Endothelial cell of umbilical vein (primary cell): Measurements from ENCODE around the gene CNKSR3. TPM values are rescaled to one million over a fixed set of nuclear protein-coding genes. Genes with fewer than 3 reads are reported as not detected.

Source experiments
- BruUV-seq: library from RNA; stranded (reverse); fragments of 400-500 nt; replicated peaks from 2 replicates; lab custom pipeline; 2021; lab: Mats Ljungman, UMichigan
- CTCF ChIA-PET: fragments of 300-600, 350-600 bp; sonication (Branson Sonifier 250); formaldehyde crosslinking; loops from one replicate; lab custom pipeline; 2021; ENCODE audit warnings: antibody characterized with exemption, inconsistent platforms; lab: Charles Lee
- POLR2A ChIA-PET: fragments of 300-600, 350-600 bp; sonication (Branson Sonifier 250); formaldehyde crosslinking; loops from one replicate; lab custom pipeline; 2021; ENCODE audit warnings: antibody characterized with exemption, inconsistent platforms; lab: Charles Lee
- DNase-seq: peaks from one replicate; pipeline ENCODE4 v3.0.0-alpha.2; 2011; ENCODE audit warnings: low read depth, low spot score
- FAIRE-seq: peaks from 2 replicates; lab custom pipeline; 2011; peaks lifted over from hg19 to GRCh38; lab: Jason Lieb, UNC
- H2AFZ ChIP-seq: 2 replicates; pipeline ENCODE4 v1.6.0; 2012; ENCODE audit warnings: low read depth, low read length, control low read depth, inconsistent platforms
- H3K27ac ChIP-seq: 2 replicates; pipeline ENCODE4 v1.5.1; 2011; ENCODE audit warnings: low read depth, mild to moderate bottlenecking, control low read depth, low read length, moderate library complexity; ENCODE audit not compliant: insufficient read depth
- H3K27me3 ChIP-seq, 2 experiments: 2 replicates each; pipeline versions ENCODE4 v1.6.0 to v1.6.1; 2011; ENCODE audit warnings: low read length in 2 of 2, mixed read lengths in 1 of 2; ENCODE audit not compliant: control insufficient read depth in 2 of 2, insufficient read depth in 2 of 2
- H3K36me3 ChIP-seq, 2 experiments: 2 replicates in 1 of 2; 3 replicates in 1 of 2; pipeline ENCODE4 v1.5.1; 2011; ENCODE audit warnings: low read length in 2 of 2, mild to moderate bottlenecking in 1 of 2, moderate library complexity in 1 of 2; ENCODE audit not compliant: control insufficient read depth in 2 of 2, insufficient read depth in 2 of 2; ENCODE audit errors: extremely low read depth in 1 of 2
- H3K4me1 ChIP-seq: 3 replicates; pipeline ENCODE4 v1.5.1; 2011; ENCODE audit warnings: mild to moderate bottlenecking, low read length; ENCODE audit not compliant: control insufficient read depth, insufficient read depth; ENCODE audit errors: extremely low read depth
- H3K4me2 ChIP-seq: 2 replicates; pipeline ENCODE4 v1.6.1; 2011; ENCODE audit warnings: low read length, control low read depth, mixed read lengths; ENCODE audit not compliant: insufficient read depth
- H3K4me3 ChIP-seq, 3 experiments: fragments of 200-600 bp in 1 of 3; sonication (generic), shearing (Covaris generic) in 1 of 3; replicated peaks in 1 of 3; 2 replicates each; pipeline ENCODE4 v1.5.1; 2011 to 2016; ENCODE audit warnings: control low read depth in 3 of 3, low read length in 3 of 3, mild to moderate bottlenecking in 2 of 3, inconsistent platforms in 1 of 3, low read depth in 1 of 3, moderate library complexity in 1 of 3; ENCODE audit not compliant: insufficient read depth in 1 of 3
- H3K79me2 ChIP-seq: 2 replicates; pipeline ENCODE4 v1.6.0; 2012; ENCODE audit warnings: low read length, inconsistent platforms; ENCODE audit not compliant: control insufficient read depth, insufficient read depth
- H3K9ac ChIP-seq: replicated peaks from 2 replicates; pipeline ENCODE3; 2011; ENCODE audit warnings: low read length, control low read depth; ENCODE audit not compliant: insufficient read depth; ENCODE audit errors: extremely low read depth
- H3K9me1 ChIP-seq: replicated peaks from 3 replicates; pipeline ENCODE4 v1.6.0; 2011; ENCODE audit warnings: mild to moderate bottlenecking, low read length; ENCODE audit not compliant: control insufficient read depth, insufficient read depth; ENCODE audit errors: extremely low read depth
- H3K9me3 ChIP-seq: replicated peaks from 2 replicates; pipeline ENCODE4 v1.5.1; 2012; ENCODE audit warnings: low read length, inconsistent platforms; ENCODE audit not compliant: control insufficient read depth, insufficient read depth
- H4K20me1 ChIP-seq: replicated peaks from 2 replicates; pipeline ENCODE3; 2011; ENCODE audit warnings: mild to moderate bottlenecking, low read length; ENCODE audit not compliant: control insufficient read depth, insufficient read depth; ENCODE audit errors: extremely low read depth
- EZH2 ChIP-seq: IDR thresholded peaks from 2 replicates; pipeline ENCODE4 v1.6.1; 2012; ENCODE audit warnings: borderline replicate concordance, low read depth, mild to moderate bottlenecking, moderate library complexity, low read length, inconsistent platforms; ENCODE audit not compliant: severe bottlenecking
- GATA2 ChIP-seq: IDR thresholded peaks from 2 replicates; pipeline ENCODE4 v1.7.0; 2011; ENCODE audit warnings: low read depth, mild to moderate bottlenecking, moderate library complexity, mixed read lengths, low read length; ENCODE audit not compliant: insufficient read length, insufficient read depth
- JUN ChIP-seq: IDR thresholded peaks from 2 replicates; pipeline ENCODE4 v1.6.1; 2011; ENCODE audit warnings: borderline replicate concordance, low read depth; ENCODE audit not compliant: insufficient read length, insufficient read depth
- MAX ChIP-seq: IDR thresholded peaks from 2 replicates; pipeline ENCODE4 v1.6.1; 2011; ENCODE audit not compliant: insufficient read depth, insufficient read length
- dilution Hi-C: fragments of 300-500 bp; cut with MboI; formaldehyde crosslinking; loops from one replicate; pipeline ENCODE4 v1.15.0; 2019; ENCODE audit warnings: low sequenced_read_pairs; ENCODE audit not compliant: extremely low pct_ligation_motif_present
- intact Hi-C: fragments of 100-400 bp; cut with micrococcal nuclease; formaldehyde crosslinking; loops from one replicate; pipeline ENCODE4 v1.10.0; 2022
- polyA plus RNA-seq, 4 experiments: library from polyadenylated mRNA; depleted of rRNA in 3 of 4; stranded (reverse) in 3 of 4; unstranded in 1 of 4; fragments of >200 nt; gene quantifications; 2 replicates each; pipeline versions ENCODE4 v1.2.1 to v1.2.3, GENCODE V29; 2011 to 2012; ENCODE audit warnings: missing spikeins in 1 of 4
- total RNA-seq: library from RNA; stranded (reverse); gene quantifications from 2 replicates; pipeline ENCODE4 v1.2.3, GENCODE V29; 2021

Gene CNKSR3
- total and polyA plus RNA-seq, 2 donors (not counting 3 experiments of a cell fraction or from before 2014, with no cell fraction given) = 2.3 to 15.6 TPM

DNA sequence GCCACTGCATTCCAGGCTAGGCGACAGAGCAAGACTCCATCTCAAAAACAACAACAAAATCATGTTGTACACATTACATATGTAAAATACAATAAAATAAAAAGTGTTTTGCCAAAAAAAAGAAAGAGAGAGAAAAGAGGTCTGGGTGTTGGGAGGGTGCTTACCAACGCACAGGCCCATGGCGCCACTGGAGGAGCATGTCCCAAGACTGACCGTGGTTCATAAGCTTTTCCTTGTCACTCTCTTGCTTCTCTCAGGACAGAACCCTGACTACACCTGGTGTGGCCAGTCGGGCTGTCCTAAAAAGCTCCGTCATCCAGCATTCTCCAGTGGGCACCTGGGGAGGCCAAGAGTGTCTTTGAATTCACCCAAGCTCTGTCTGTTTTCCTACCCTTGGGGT is 48.0 kb upstream of the CNKSR3 start:
- Histone ChIP-seq H3K4me2 (no peak overlapping the region), H4K20me1 (no peaks in the 10 kb centered on the region), H3K9ac (no peak overlapping the region), H3K36me3 (no peaks in the 10 kb centered on the region), H3K27ac (no peak overlapping the region), H3K4me3 (no peak overlapping the region), H3K9me1 (no peaks in the 10 kb centered on the region), H3K79me2 (no peaks in the 10 kb centered on the region), H3K4me1 (no peaks in the 10 kb centered on the region), H3K27me3 (peaks cover 2 to 3% of the 10 kb centered on the region in 2 experiments), H3K9me3 (no peaks in the 10 kb centered on the region), H2AFZ (no peak overlapping the region)
- no TSS peak for BruUV-seq
- dilution Hi-C loops (no loop called here), intact Hi-C loops (no loop called here)
- TF ChIP-seq EZH2 = no peak
- no peak for TF ChIP-seq MAX
- ChIA-PET CTCF (interaction anchor here (1.8 to 2.1 kb wide), 2 partner anchors 34 to 58 kb away, joined by 4 to 8 read pairs; no protein-coding TSS in a partner anchor), POLR2A (no interaction called here)
- DNase-seq (no peak), FAIRE-seq (no peak)

GRCh38 chr6:154555073-154555677 is 44.7 kb upstream of the CNKSR3 start:
- ChIA-PET CTCF (no interaction called here), POLR2A (no interaction called here)
- dilution Hi-C loops = no loop called here
- Histone ChIP-seq H3K9me3 (no peaks in the 10 kb centered on the region), H2AFZ (no peak overlapping the region), H3K9me1 (no peaks in the 10 kb centered on the region), H3K79me2 (no peaks in the 10 kb centered on the region), H3K4me3 (no peak overlapping the region), H3K9ac (no peak overlapping the region), H3K4me2 (no peak overlapping the region), H3K4me1 (no peaks in the 10 kb centered on the region), H3K27me3 (peaks cover 2 to 3% of the 10 kb centered on the region in 2 experiments), H3K27ac (no peak overlapping the region), H3K36me3 (no peaks in the 10 kb centered on the region), H4K20me1 (no peaks in the 10 kb centered on the region)
- no peak for TF ChIP-seq GATA2
- peak; percentile 28 for TF ChIP-seq JUN
- intact Hi-C loops = no loop called here
- FAIRE-seq (peak; percentile 63), DNase-seq (peak; percentile 45)
- no TSS peak for BruUV-seq
